GM12891 (cell line): ENCODE measurements around the gene ZNF438.

Experiments used
- PAX5 ChIP-seq: IDR thresholded peaks from 2 replicates; pipeline ENCODE4 v1.6.1; 2011; ENCODE audit warnings: low read length, moderate library complexity, mild to moderate bottlenecking; ENCODE audit not compliant: insufficient read depth, severe bottlenecking
- POLR2A ChIP-seq: IDR thresholded peaks from 2 replicates; pipeline ENCODE4 v1.6.1; 2011; ENCODE audit warnings: low read depth, low read length, control low read depth
- SPI1 ChIP-seq: IDR thresholded peaks from 2 replicates; pipeline ENCODE4 v1.6.1; 2011; ENCODE audit warnings: low read depth, low read length, control low read depth

- TF ChIP-seq SPI1: no peak
- TF ChIP-seq PAX5: no peak
- TF ChIP-seq POLR2A: no peak
Measured at GRCh38 chr10:30806850-30807249, 224.8 kb downstream of the ZNF438 start.
